ENCODE results near the gene GLIS2.

Gene GLIS2

GRCh38 chr16:4319454-4320421 is 3.9 kb downstream of the GLIS2 start:
- DNase-seq (ENCODE audit: low read depth, low spot score): no peak

- no peak for DNase-seq (ENCODE audit: low read depth, low spot score)
These were observed 4.8 kb downstream of the GLIS2 start for GRCh38 chr16:4320571-4321137.

GRCh38 chr16:4321286-4322120 is 5.6 kb downstream of the GLIS2 start:
- no peak for DNase-seq (ENCODE audit: low read depth, low spot score)

GRCh38 chr16:4322121-4323052 is 6.5 kb downstream of the GLIS2 start:
- DNase-seq (ENCODE audit: low read depth, low spot score): no peak

- no peak for DNase-seq (ENCODE audit: low read depth, low spot score)
These were observed 7.4 kb downstream of the GLIS2 start for GRCh38 chr16:4323071-4323844.

- peak; percentile 65 for DNase-seq (ENCODE audit: low read depth, low spot score)
These were observed 8.1 kb downstream of the GLIS2 start for GRCh38 chr16:4323845-4324488.

- no peak for DNase-seq (ENCODE audit: low read depth, low spot score)
These were observed 8.8 kb downstream of the GLIS2 start for GRCh38 chr16:4324492-4325252.

GRCh38 chr16:4325253-4325758 is 9.4 kb downstream of the GLIS2 start:
- no peak for DNase-seq (ENCODE audit: low read depth, low spot score)

GRCh38 chr16:4327386-4328045 is 11.6 kb downstream of the GLIS2 start:
- DNase-seq (ENCODE audit: low read depth, low spot score): no peak

- DNase-seq (ENCODE audit: low read depth, low spot score): peak; percentile 87
These were observed 12.3 kb downstream of the GLIS2 start for GRCh38 chr16:4328046-4328781.

- no peak for DNase-seq (ENCODE audit: low read depth, low spot score)
These were observed 13.2 kb downstream of the GLIS2 start for GRCh38 chr16:4328782-4329775.

GRCh38 chr16:4330277-4330874 is 14.5 kb downstream of the GLIS2 start:
- peak; percentile 81 for DNase-seq (ENCODE audit: low read depth, low spot score)

GRCh38 chr16:4332083-4332482 is 16.2 kb downstream of the GLIS2 start:
- DNase-seq (ENCODE audit: low read depth, low spot score): no peak

GRCh38 chr16:4332623-4333307 is 16.9 kb downstream of the GLIS2 start:
- DNase-seq (ENCODE audit: low read depth, low spot score): no peak

- DNase-seq (ENCODE audit: low read depth, low spot score): no peak
These were observed 17.4 kb downstream of the GLIS2 start for GRCh38 chr16:4333308-4333638.
